ENCODE measurements around the gene NXPE3.

The NXPE3 gene

GRCh38 chr3:101828691-101829436 lies 49.9 kb downstream of the NXPE3 start:
- peak; percentile 15 to 30 for DNase-seq (ENCODE audit: low read depth in 2 of 2)

- no peak for DNase-seq (ENCODE audit: low read depth in 2 of 2)
These were observed 50.4 kb downstream of the NXPE3 start for GRCh38 chr3:101829437-101829830.

- no peak for DNase-seq (ENCODE audit: low read depth in 2 of 2)
These were observed 50.9 kb downstream of the NXPE3 start for GRCh38 chr3:101829874-101830273.

GRCh38 chr3:101833446-101833974 lies 54.5 kb downstream of the NXPE3 start:
- DNase-seq (ENCODE audit: low read depth in 2 of 2): no peak

GRCh38 chr3:101835676-101836075 lies 56.7 kb downstream of the NXPE3 start:
- DNase-seq (ENCODE audit: low read depth in 2 of 2): no peak

GRCh38 chr3:101836160-101836559 lies 57.1 kb downstream of the NXPE3 start:
- no peak for DNase-seq (ENCODE audit: low read depth in 2 of 2)

GRCh38 chr3:101836652-101837598 lies 57.9 kb downstream of the NXPE3 start:
- DNase-seq (ENCODE audit: low read depth in 2 of 2): no peak

- DNase-seq (ENCODE audit: low read depth in 2 of 2): no peak
These were observed 59.7 kb downstream of the NXPE3 start for GRCh38 chr3:101838691-101839090.

- DNase-seq (ENCODE audit: low read depth in 2 of 2): no peak
These were observed 61.1 kb downstream of the NXPE3 start for GRCh38 chr3:101840066-101840465.

- DNase-seq (ENCODE audit: low read depth in 2 of 2): no peak
These were observed 63.4 kb downstream of the NXPE3 start for GRCh38 chr3:101842245-101842934.

GRCh38 chr3:101842935-101843330 lies 63.9 kb downstream of the NXPE3 start:
- no peak for DNase-seq (ENCODE audit: low read depth in 2 of 2)

GRCh38 chr3:101845425-101845824 lies 66.4 kb downstream of the NXPE3 start:
- no peak for DNase-seq (ENCODE audit: low read depth in 2 of 2)

GRCh38 chr3:101846709-101847108 lies 67.7 kb downstream of the NXPE3 start:
- no peak for DNase-seq (ENCODE audit: low read depth in 2 of 2)

- DNase-seq (ENCODE audit: low read depth in 2 of 2): no peak
These were observed 68.3 kb downstream of the NXPE3 start for GRCh38 chr3:101847328-101847727.

GRCh38 chr3:101848326-101848725 lies 69.3 kb downstream of the NXPE3 start:
- no peak for DNase-seq (ENCODE audit: low read depth in 2 of 2)

GRCh38 chr3:101848754-101849713 lies 70.0 kb downstream of the NXPE3 start, which contains the start of gene NFKBIZ:
Gene NFKBIZ, plus strand, starts transcription at chr3:101849514. Its CDS starts 115 bp downstream, at chr3:101849629.
- DNase-seq (ENCODE audit: low read depth in 2 of 2): peak; percentile 79 to 94

- DNase-seq (ENCODE audit: low read depth in 2 of 2): peak; percentile 18 to 22
These were observed 70.8 kb downstream of the NXPE3 start for GRCh38 chr3:101849714-101850245.

GRCh38 chr3:101850246-101851051 lies 71.4 kb downstream of the NXPE3 start:
- peak; percentile 18 to 38 for DNase-seq (ENCODE audit: low read depth in 2 of 2)

GRCh38 chr3:101851072-101851770 lies 72.2 kb downstream of the NXPE3 start:
- DNase-seq (ENCODE audit: low read depth in 2 of 2): no peak
